OCI-M1 (cell line): ENCODE measurements around the gene UGGT1.

Experiments
- DNase-seq: peaks from one replicate; lab custom pipeline; 2025; lab: John Stamatoyannopoulos, UW

UGGT1 gene, protein sequence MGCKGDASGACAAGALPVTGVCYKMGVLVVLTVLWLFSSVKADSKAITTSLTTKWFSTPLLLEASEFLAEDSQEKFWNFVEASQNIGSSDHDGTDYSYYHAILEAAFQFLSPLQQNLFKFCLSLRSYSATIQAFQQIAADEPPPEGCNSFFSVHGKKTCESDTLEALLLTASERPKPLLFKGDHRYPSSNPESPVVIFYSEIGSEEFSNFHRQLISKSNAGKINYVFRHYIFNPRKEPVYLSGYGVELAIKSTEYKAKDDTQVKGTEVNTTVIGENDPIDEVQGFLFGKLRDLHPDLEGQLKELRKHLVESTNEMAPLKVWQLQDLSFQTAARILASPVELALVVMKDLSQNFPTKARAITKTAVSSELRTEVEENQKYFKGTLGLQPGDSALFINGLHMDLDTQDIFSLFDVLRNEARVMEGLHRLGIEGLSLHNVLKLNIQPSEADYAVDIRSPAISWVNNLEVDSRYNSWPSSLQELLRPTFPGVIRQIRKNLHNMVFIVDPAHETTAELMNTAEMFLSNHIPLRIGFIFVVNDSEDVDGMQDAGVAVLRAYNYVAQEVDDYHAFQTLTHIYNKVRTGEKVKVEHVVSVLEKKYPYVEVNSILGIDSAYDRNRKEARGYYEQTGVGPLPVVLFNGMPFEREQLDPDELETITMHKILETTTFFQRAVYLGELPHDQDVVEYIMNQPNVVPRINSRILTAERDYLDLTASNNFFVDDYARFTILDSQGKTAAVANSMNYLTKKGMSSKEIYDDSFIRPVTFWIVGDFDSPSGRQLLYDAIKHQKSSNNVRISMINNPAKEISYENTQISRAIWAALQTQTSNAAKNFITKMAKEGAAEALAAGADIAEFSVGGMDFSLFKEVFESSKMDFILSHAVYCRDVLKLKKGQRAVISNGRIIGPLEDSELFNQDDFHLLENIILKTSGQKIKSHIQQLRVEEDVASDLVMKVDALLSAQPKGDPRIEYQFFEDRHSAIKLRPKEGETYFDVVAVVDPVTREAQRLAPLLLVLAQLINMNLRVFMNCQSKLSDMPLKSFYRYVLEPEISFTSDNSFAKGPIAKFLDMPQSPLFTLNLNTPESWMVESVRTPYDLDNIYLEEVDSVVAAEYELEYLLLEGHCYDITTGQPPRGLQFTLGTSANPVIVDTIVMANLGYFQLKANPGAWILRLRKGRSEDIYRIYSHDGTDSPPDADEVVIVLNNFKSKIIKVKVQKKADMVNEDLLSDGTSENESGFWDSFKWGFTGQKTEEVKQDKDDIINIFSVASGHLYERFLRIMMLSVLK (N-terminal part only)

DNA sequence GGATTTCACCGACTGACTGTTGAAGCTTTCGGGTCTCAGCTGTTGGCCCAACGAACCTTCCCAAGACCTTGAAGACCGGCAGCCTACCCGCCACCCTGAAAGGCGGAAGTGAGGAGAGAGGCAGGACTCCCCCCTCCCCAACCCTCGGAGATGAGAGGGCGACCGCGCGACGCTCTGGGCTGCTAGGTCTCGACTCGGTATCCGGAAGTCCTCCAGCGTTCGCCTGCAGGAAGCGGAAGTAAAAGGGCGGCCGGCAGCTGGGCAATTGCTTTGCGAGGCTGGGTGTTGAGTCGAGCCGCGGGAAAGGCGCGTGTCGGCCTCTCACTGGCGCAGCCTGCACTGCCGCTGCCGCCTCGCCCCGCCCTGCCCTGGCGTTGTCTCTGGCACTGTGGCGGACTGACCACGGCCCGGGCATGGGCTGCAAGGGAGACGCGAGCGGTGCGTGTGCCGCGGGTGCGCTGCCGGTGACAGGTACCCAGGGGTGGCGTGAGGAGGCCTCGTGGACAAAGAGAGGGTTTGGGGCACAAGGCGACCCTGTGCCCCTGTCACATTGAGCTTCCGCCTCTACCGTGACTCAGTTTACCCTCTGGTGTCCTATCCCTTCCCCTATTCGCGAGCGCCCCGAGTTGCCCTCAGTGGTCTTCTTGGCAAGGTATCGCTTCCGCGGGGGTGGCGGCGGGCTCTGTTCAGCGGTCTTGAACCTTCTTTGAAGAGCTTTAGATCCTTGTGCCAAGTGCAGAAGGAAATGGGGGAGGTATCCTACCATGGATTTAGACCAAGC, at the start of gene UGGT1:
TSS of gene UGGT1 (plus strand) at position 256 of the 781 bp plus-strand sequence. CDS start at position 414, 158 bp downstream.
- DNase-seq, result peak; percentile 98

DNA sequence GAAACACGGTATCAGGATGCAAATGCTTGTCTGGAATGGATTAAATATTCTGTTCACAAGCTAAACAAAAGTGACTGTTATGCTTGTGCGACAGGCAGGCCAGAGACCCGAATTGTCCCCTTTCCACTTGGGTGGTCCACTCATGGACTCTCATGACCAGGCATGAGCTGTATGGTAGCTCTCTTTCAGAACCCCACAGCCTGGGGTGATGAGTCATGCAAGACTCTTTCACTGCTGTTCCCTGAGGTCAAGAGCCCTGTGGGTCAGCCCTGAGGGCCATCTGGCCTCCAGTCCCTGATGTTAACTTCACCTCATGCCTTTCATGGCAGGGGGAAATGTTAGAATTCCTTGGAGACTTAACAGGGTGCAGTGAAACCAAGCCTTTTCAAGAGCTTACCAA, 49.4 kb upstream of the UGGT1 start:
- DNase-seq, result no peak

DNA sequence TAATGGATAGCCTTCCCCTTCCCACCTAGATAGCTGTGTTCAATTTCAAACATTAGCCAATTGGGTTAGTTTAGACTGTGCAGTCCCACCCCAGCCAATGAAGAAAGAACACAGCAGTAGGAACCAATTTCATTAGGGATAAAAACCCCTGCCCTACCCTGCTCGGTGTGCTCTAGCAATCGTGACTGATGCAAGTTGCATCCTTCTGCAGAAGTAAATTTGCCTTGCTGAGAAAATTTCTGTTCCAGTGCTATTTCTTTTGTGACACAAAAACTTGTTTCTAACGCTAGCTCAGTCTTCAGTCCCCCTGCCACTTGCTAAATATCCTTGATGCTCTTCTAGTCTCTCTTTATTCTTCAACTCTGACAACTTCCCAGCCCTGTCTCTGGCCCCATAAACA, 48.0 kb upstream of the UGGT1 start:
- DNase-seq, result no peak

DNA sequence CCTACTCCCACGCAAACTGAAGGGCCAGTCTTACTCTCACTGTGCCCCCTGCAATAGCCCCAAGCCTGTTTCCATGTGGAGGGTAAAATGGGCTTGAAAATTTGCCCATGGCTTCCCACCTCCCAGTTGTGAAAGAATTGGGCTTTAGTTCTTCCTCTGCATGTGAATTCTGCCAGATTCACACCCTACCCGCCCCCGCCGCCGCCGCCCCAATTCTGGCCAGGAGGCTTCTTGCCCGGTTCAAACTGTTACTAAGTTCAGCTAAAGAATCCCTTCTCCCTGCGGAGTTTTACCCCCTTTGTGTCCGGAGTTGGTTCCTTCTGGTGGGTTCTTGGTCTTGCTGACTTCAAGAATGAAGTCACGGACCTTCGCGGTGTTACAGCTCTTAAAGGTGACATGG, 37.7 kb upstream of the UGGT1 start:
- DNase-seq, result no peak

DNA sequence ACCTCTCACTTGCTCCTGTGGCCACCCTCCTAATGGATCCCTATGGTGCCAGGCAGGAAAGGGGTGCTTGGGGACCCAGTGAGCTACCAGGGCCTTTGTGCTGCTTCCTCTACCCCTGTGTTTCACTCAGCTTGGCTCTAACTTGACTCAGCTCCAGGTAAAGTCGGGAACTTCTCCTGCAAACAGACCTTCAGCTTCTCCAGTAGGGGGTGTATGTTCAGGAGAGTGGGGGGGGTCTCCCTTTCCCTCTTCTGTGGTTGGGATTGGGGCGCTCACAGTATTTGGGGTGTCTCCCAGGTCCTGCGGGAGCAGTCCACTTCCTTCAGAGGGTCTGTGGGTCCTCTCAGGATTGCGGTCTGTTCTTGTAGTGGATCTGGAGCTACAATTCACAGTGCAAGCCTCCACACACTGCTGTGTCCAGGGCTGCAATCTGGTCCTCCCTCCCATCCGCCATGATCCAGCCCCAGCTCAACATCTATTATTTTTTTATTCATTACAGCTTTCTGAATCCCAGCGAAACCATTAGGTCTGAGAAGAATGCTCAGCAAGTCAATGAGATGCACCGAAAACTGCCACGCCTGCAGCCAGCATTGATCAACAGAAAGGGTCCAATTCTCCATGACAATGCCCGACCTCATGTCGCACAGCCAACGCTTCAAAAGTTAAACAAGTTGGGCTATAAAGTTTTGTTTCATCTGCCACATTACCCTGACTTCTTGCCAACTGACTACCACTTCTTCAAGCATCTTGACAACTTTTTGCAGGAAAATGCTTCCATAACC, 36.7 kb upstream of the UGGT1 start:
- DNase-seq, result no peak

DNA sequence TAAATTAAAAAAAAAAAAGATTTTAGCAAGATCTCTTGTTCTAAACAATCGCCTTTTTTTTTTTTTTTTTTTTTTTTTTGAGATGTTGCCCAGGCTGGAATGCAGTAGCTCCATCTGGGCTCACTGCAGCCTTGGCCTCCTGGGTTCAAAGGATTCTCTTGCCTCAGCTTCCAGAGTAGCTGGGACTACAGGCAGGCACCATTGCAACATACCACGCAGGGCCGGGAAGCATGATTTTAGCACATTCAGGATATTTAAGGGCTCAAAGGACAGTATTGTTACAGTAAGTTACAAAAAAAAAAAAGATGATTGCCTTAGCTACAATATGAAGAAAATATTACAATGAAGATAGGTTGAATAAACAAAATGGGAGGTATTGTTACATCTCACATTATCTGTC, 33.7 kb upstream of the UGGT1 start:
- DNase-seq, result no peak

DNA sequence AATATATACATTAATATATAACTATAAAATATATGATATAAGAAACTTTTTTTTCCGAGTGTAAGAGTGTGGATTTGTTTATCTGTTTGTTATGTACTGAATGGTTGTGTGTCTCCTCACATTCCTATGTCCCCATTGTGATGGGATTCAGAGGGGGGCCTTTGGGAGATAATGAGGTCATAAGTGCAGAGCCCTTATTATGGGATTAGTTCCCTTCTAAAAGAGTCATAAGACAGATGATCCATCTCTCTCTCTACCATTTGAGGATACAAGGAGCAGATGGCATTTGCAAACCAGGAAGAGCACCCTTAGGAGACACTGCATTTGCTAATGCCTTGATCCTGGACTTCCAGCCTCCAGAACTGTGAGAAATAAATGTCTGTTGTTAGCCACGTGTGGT, 32.9 kb upstream of the UGGT1 start:
- no peak for DNase-seq

DNA sequence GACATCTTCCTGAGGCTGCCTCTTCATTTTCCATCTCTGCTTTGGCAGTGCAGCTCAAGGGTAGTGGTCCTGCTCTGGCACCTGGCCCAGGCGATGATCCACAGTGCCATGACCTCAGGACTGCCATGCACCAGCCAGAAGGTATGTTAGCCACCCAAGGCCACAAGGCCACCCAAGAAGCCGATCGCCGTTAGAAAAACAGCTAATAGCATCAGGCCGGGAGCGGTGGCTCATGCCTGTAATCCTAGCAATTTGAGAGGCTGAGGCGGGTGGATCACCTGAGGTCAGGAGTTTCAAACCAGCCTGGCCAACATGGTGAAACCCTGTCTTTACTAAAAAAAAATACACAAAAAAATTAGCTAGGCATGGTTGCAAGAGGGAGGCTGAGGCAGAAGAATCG, 28.4 kb upstream of the UGGT1 start:
- no peak for DNase-seq

DNA sequence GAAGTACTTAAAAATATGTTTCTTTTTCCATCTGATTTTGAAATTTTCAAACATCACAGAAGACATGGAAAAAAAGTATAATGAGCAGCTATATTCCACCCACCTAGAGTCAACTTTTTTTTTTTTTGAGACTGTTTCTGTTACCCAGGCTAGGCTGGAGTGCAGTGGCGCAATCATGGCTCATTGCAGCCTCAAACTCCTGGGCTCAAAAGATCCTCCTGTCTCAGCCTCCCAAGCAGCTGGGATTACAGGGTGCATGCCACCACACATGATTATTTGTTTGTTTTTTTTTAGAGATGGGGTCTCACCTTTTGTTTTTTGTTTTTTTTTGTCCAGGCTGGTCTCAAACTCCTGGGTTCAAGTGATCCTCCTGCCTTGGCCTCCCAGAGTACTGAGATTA, 26.6 kb upstream of the UGGT1 start:
- DNase-seq, result no peak

DNA sequence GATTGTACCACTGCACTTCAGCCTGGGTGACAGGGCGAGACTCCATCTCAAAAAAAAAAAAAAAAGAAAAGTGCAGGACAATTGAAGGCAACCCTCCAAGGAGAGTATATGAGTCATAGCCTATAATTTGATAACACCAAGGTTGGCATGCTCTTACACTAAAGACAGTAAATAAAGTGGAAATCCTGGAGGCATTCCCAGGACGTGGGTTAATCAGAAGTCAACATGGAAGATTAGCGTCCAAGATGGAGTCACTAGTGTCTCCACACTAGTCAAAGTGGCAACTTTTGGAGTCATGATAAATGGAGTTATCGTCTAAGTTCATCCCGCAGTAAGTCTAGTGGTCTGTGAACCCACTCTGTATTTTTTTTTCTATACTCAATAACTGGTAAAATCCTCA, 21.2 kb upstream of the UGGT1 start:
- DNase-seq, result no peak

DNA sequence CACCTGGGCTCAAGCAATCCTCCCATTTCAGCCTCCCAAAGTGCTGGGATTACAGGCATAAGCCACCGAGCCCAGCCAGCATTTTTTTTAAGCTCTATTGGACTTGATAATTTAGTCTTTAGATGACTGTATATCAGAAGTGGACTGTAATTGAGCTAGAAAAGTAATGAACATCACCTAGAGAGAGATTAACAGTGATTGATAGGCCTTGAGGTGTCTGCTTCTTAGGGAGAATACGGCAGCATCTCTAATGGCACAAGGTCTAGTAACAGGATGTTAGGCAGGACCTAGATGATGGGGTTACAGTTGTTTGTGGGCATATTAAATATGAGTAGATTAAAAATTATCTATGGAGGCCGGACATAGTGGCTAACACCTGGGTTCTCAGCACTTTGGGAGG, 17.7 kb upstream of the UGGT1 start:
- no peak for DNase-seq

DNA sequence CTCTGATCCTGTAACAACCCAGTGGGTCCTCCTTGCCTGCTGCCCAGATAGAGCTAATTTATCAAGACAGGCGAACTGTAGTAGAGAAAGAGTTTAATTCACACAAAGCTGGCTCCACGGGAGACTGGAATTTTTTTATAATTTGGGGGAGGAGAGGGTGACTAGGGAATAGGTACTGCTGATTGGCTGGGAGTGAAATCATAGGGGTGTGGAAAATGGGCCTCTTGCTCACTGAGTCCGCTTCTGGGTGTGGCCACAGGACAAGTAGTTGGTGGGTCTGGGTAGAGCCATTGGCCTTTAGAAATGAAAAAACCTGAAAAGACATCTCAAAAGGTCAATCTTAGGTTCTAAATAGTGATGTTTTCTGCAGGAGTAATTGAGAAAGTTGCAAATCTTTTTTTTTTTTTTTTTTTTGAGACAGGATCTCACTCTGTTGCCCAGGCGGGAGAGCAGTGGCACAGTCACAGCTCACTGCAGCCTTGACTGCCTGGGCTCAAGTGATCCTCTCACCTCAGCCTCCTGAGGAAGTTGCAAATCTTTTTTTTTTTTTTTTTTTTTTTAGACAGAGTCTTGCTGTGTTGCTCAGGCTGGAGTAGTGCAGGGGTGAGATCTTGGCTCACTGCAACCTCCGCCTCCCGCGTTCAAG, 14.4 kb upstream of the UGGT1 start:
- no peak for DNase-seq

DNA sequence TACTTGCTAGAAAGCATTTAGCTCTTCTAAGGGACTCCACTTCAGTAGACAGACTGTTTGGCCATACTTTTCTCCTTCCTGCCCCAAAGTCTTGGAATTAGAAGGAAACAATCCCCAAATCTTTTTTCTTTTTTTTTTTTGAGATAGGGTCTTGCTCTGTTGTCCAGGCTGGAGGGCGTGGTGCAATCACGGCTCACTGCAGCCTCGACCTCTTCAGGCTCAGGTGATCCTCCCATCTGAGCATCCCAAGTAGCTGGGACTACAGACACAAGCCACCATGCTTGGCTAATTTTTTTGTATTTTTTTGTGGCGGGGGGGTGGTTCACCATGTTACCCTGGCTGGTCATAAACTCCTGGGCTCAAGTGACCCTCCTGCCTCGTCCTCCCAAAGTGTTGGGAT, 6.2 kb upstream of the UGGT1 start:
- DNase-seq, result no peak

DNA sequence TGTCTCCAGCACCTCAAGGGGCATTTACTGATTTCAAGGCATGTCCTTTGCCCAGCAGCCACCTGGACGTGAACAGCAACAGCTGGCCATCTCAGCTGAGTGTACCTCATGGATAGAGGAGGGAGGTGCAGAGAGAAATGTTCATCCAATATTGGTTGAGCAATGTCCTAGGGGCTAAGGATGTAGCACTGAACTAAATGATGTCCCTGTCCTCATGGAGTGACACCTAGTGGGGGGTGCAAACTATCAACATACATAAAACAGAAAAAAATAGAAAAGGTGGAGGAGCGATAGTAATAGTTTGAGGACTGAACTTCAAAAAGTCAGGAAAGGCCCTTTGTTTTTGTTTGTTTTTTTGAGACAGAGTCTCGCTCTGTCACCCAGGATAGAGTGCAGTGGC, 4.8 kb upstream of the UGGT1 start:
- DNase-seq, result no peak

DNA sequence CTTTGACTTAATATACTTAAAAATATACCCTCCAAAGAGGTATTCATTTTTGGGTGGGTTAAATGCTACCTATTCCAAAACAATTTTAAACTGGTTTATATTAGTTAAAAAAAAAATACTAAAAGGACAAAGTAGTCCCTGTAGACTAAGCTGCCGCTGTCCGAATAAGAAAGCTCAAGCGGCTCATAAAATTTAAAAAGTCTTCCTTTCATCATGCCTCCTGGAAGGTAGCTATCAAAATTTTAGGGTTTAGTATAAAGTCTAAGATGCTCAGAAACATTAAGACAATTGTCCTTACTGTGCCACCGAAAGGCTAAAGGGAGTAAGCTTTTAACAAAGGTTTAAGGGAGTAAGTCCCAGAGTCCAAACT, 440 bp upstream of the UGGT1 start:
- no peak for DNase-seq

DNA sequence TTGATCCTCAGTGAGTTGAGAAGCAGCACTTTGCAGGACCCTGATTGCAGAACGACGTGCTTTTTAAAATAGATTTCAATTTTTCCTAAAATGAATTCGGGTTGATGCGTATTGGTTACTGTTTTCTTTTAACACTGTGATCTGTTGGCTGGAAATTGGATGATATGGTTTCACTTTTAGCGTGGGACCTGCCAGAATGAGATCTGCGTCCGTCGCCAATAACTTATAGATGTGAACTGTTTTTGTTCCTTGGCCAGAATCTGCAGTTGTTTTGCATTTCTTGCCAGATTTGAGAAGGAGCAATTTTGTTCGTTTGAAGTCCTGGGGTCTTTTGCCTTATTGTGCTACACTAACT, 703 bp downstream of the UGGT1 start:
- DNase-seq, result peak; percentile 71

DNA sequence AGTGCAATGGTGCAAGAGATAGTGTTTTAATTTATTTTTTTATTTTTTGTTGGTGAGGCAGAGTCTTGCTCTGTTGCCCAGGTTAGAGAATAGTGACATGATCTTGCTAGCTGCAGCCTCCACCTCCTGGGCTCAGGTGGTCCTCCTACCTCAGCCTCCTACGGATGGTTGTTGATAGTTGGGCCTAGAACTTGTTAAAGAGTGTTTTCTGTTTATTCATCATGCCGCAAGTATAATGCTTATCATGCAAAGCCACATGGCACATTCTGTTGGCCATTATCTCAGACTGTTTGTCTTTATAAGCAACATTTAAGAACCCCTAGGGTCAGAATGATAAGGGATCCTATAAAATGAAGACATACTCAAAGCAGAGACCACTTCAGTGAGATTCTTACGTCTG, 1.7 kb downstream of the UGGT1 start:
- DNase-seq, result peak; percentile 81

DNA sequence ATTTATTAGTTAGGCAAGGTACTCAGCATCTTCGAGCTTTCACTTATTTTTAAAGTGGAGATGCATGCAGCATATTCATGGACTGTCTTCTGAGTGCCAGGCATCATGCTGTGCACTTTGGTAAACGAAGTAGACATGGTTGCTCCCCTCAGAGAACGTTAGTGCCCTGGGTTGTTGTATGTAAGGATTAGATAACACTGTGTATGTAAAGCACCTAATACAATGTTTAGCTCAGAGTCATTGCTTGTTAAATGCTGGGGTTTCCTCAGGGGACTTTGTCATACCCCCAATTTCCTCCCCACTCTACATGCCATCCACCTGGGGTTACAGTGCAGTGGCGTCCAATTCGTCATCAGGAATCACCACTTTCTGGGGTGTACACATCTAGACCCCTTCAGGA, 2.8 kb downstream of the UGGT1 start:
- DNase-seq, result no peak

DNA sequence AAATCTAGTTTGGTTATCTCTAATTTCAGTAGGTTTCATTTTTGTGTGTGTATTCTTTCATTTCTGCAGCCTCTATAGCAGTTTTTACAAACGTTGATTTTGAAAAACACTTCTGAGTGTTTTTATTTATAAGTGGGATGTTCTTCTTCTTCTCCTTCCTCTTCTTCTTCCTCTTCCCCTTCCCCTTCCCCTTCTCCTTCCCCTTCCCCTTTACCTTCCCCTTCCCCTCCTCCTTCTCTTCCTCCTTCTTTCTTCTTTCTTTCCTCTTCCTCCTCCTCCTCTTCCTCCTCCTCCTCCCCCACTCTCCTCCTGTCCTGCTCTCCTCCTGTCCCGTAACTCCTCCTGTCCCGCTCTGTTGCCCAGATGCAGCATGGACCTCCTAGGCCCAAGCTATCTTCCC, 4.2 kb downstream of the UGGT1 start:
- peak; percentile 10 for DNase-seq

DNA sequence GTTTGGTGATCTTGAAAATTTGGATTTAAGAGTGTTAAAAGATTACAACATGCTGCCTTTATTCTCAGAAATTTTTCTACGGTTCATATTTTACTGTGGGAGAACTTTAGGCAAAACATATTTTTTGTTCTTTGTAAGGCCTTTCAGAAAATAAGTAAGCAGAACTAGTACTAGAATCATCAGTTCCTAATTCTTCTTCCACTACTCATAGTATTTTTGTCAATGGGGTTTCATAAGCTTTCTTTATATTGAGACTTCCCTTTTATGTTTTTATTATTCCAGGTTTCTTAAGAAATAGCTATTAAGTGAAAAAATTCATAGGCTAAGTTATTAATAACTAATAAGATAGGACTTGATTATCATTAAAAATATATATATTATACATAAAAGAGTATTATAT, 12.4 kb downstream of the UGGT1 start:
- no peak for DNase-seq

DNA sequence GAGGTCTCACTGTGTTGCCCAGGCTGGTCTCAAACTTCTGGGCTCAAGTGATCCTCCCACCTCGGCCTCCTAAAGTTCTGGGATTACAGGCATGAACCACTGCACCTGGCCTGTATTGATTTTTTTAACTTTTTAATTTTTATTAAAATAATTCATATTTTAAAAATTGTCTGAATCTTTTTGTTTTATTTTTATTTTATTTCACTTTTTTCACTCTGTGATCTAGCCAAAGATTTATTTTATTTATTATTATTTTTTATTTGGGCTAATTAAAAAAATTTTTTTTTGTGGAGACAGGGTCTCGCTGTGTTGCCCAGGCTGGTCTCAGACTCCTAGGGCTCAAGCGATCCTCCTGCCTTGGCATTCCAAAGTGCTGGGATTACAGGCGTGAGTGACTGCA, 14.1 kb downstream of the UGGT1 start:
- no peak for DNase-seq
